Gastroesophageal sphincter (tissue), 4 donors: ENCODE results near the gene CLCA4. TPM values are rescaled to one million over a fixed set of nuclear protein-coding genes. Genes with fewer than 3 reads are reported as not detected.

Experiments
- ATAC-seq: fragments of 150-250 bp; one replicate; pipeline ENCODE4 v1.9.1; 2016; ENCODE audit warnings: mild to moderate bottlenecking, moderate library complexity
- H3K27ac ChIP-seq, 4 donors: fragments of 200-600 bp; sonication (generic) in 3 of 4; 1 replicate in 3 of 4; 2 replicates in 1 of 4; pipeline ENCODE4 v1.5.1; 2016 to 2019
- H3K27me3 ChIP-seq: fragments of 200-600 bp; sonication (generic); one replicate; pipeline ENCODE4 v1.5.1; 2019
- H3K36me3 ChIP-seq, 2 donors: fragments of 200-600 bp; sonication (generic); one replicate each; pipeline ENCODE4 v1.5.1; 2019; ENCODE audit warnings: control low read depth in 1 of 2
- H3K4me1 ChIP-seq, 3 donors: fragments of 200-600 bp; sonication (generic); 1 replicate in 2 of 3; 2 replicates in 1 of 3; pipeline ENCODE4 v1.5.1; 2016 to 2019; ENCODE audit warnings: control low read depth in 2 of 3
- H3K4me3 ChIP-seq, 2 donors: fragments of 200-600 bp; sonication (generic); one replicate each; pipeline ENCODE4 v1.5.1; 2019; ENCODE audit warnings: mild to moderate bottlenecking in 1 of 2, moderate library complexity in 1 of 2
- H3K9me3 ChIP-seq, 3 donors: fragments of 200-600 bp; sonication (generic); one replicate each; pipeline ENCODE4 v1.5.1; 2017 to 2019; ENCODE audit warnings: control low read depth in 2 of 3
- CTCF ChIP-seq, 4 experiments: fragments of 200-600 bp in 2 of 4; fragments of 450-650 bp in 2 of 4; sonication (generic) in 1 of 4; IDR thresholded peaks; one replicate each; pipeline ENCODE4 v1.5.1; 2017 to 2019; ENCODE audit warnings: antibody characterized with exemption in 4 of 4, mild to moderate bottlenecking in 2 of 4, moderate library complexity in 2 of 4
- EP300 ChIP-seq: sonication (generic); formaldehyde crosslinking; IDR thresholded peaks from one replicate; pipeline ENCODE4 v1.6.1; 2017; ENCODE audit warnings: antibody characterized with exemption, mild to moderate bottlenecking
- POLR2A ChIP-seq, 2 donors: fragments of 450-650 bp; IDR thresholded peaks; one replicate each; pipeline ENCODE4 v1.6.1; 2017; ENCODE audit warnings: antibody characterized with exemption in 2 of 2, mild to moderate bottlenecking in 2 of 2, moderate library complexity in 1 of 2
- POLR2AphosphoS5 ChIP-seq: sonication (generic); formaldehyde crosslinking; IDR thresholded peaks from one replicate; pipeline ENCODE4 v1.6.1; 2017; ENCODE audit warnings: antibody characterized with exemption
- WGBS, 2 donors: methylation state at CpG; one replicate each; pipeline ENCODE4 v1.1.5; 2018; ENCODE audit warnings: low coverage in 1 of 2; 5-methylcytosine and 5-hydroxymethylcytosine counted together
- total RNA-seq, 4 donors: library from RNA; depleted of rRNA; stranded (reverse); fragments of >200 nt; gene quantifications; one replicate each; pipeline ENCODE4 v1.1.0, GENCODE V29; 2016

Gene CLCA4
- total RNA-seq, 4 donors from 2014 or later: 0.50 to 20.3 (median 2.6) TPM; not detected in 1

- Histone ChIP-seq H3K4me1 (peaks cover 0 to 39% (median 5%) of the 10 kb centered on the region in 3 donors), H3K36me3 (no peaks in the 10 kb centered on the region), H3K9me3 (no peaks in the 10 kb centered on the region), H3K4me3 (peak overlapping the region in 1 of 2 donors; percentile 6), H3K27ac (peak overlapping the region in 2 of 4 donors; percentile 39 to 50), H3K27me3 (no peaks in the 10 kb centered on the region)
- TF ChIP-seq EP300: no peak
- TF ChIP-seq POLR2AphosphoS5: no peak
- TF ChIP-seq CTCF (IDR thresholded peaks at IDR 0.05): no peak
- TF ChIP-seq POLR2A (IDR thresholded peaks at IDR 0.05): no peak
- no peak for ATAC-seq
- WGBS, 2 donors: 55 to 83% methylated on average over 6 to 11 of the region's 18 CpGs
These were observed 44.0 kb upstream of the CLCA4 start for GRCh38 chr1:86502721-86503405.

GRCh38 chr1:86503406-86504136, 43.3 kb upstream of the CLCA4 start:
- no peaks in the 10 kb centered on the region for H3K27me3 ChIP-seq
- peaks cover 0 to 39% (median 5%) of the 10 kb centered on the region in 3 donors for H3K4me1 ChIP-seq
- H3K36me3 ChIP-seq: no peaks in the 10 kb centered on the region
- peak overlapping the region; percentile 20 to 70 (median 44) for H3K27ac ChIP-seq
- H3K9me3 ChIP-seq: no peaks in the 10 kb centered on the region
- TF ChIP-seq POLR2A (IDR thresholded peaks at IDR 0.05) (no peak), CTCF (IDR thresholded peaks at IDR 0.05) (no peak), EP300 (no peak), POLR2AphosphoS5 (no peak)
- peak overlapping the region; percentile 28 to 39 for H3K4me3 ChIP-seq
- ATAC-seq: no peak
- 14 to 24% methylated on average over 5 to 10 of the region's 18 CpGs for whole genome bisulfite sequencing, 2 donors

GRCh38 chr1:86504137-86504479, 42.8 kb upstream of the CLCA4 start:
- WGBS, 2 donors: 4 to 33% methylated on average over 2 to 4 of the region's 9 CpGs
- no peak for ATAC-seq
- no peaks in the 10 kb centered on the region for H3K36me3 ChIP-seq
- H3K4me1 ChIP-seq: peaks cover 0 to 39% (median 5%) of the 10 kb centered on the region in 3 donors
- peak overlapping the region; percentile 28 to 39 for H3K4me3 ChIP-seq
- TF ChIP-seq POLR2AphosphoS5 (no peak), EP300 (no peak), POLR2A (IDR thresholded peaks at IDR 0.05) (no peak), CTCF (IDR thresholded peaks at IDR 0.05) (no peak)
- H3K9me3 ChIP-seq: no peaks in the 10 kb centered on the region
- peak overlapping the region; percentile 20 to 70 (median 44) for H3K27ac ChIP-seq
- H3K27me3 ChIP-seq: no peaks in the 10 kb centered on the region

- TF ChIP-seq CTCF (IDR thresholded peaks at IDR 0.05) (no peak), EP300 (no peak), POLR2AphosphoS5 (no peak), POLR2A (IDR thresholded peaks at IDR 0.05) (no peak)
- H3K9me3 ChIP-seq: no peaks in the 10 kb centered on the region
- WGBS, 2 donors: 39 to 77% methylated on average over 5 to 8 of the region's 9 CpGs
- no peaks in the 10 kb centered on the region for H3K27me3 ChIP-seq
- H3K27ac ChIP-seq: no peak overlapping the region
- no peak for ATAC-seq
- no peaks in the 10 kb centered on the region for H3K36me3 ChIP-seq
- H3K4me3 ChIP-seq: no peak overlapping the region
- peaks cover 0 to 39% (median 5%) of the 10 kb centered on the region in 3 donors for H3K4me1 ChIP-seq
These were observed 41.8 kb upstream of the CLCA4 start for GRCh38 chr1:86504895-86505563.
